ENCODE results near the gene OBSL1.

- TF ChIP-seq, protein P1, sequence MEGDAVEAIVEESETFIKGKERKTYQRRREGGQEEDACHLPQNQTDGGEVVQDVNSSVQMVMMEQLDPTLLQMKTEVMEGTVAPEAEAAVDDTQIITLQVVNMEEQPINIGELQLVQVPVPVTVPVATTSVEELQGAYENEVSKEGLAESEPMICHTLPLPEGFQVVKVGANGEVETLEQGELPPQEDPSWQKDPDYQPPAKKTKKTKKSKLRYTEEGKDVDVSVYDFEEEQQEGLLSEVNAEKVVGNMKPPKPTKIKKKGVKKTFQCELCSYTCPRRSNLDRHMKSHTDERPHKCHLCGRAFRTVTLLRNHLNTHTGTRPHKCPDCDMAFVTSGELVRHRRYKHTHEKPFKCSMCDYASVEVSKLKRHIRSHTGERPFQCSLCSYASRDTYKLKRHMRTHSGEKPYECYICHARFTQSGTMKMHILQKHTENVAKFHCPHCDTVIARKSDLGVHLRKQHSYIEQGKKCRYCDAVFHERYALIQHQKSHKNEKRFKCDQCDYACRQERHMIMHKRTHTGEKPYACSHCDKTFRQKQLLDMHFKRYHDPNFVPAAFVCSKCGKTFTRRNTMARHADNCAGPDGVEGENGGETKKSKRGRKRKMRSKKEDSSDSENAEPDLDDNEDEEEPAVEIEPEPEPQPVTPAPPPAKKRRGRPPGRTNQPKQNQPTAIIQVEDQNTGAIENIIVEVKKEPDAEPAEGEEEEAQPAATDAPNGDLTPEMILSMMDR (IDR thresholded peaks at IDR 0.05): no peak
- no peak for TF ChIP-seq POLR2AphosphoS5 (IDR thresholded peaks at IDR 0.05; ENCODE audit: low read depth, low read length)
- no peak for TF ChIP-seq REST (IDR thresholded peaks at IDR 0.05; ENCODE audit: insufficient read depth in 1 of 2, low read depth in 2 of 2, low read length in 1 of 2)
- no peak for TF ChIP-seq TCF7L2 (IDR thresholded peaks at IDR 0.05; ENCODE audit: low read depth, low read length)
- TF ChIP-seq SIN3A (IDR thresholded peaks at IDR 0.05; ENCODE audit: borderline replicate concordance, insufficient read depth, low read depth, low read length): no peak
Measured at GRCh38 chr2:219620546-219620945, 49.2 kb upstream of the OBSL1 start.

Measured in Panc1 (cell line).